H9 (cell line): ENCODE measurements around the gene CDAN1. TPM values are rescaled to one million over a fixed set of nuclear protein-coding genes. Genes with fewer than 3 reads are reported as not detected.

Source experiments
- DNase-seq: peaks from one replicate; pipeline ENCODE4 v3.0.0-alpha.2; 2017
- H2AFZ ChIP-seq: one replicate; pipeline ENCODE4 v1.6.1; 2013; ENCODE audit warnings: mild to moderate bottlenecking, low read length, control low read depth, moderate library complexity
- H2AK5ac ChIP-seq: 2 replicates; pipeline ENCODE4 v1.6.1; 2013; ENCODE audit warnings: low read length, control low read depth, mixed read lengths; ENCODE audit not compliant: insufficient read length
- H2BK120ac ChIP-seq: one replicate; pipeline ENCODE4 v1.6.1; 2013; ENCODE audit warnings: low read depth, mild to moderate bottlenecking, low read length, control low read depth, inconsistent platforms; ENCODE audit not compliant: poor library complexity, severe bottlenecking
- H2BK12ac ChIP-seq: 2 replicates; pipeline ENCODE4 v1.6.1; 2013; ENCODE audit warnings: low read length, control low read depth, mixed read lengths, low read depth; ENCODE audit not compliant: insufficient read length
- H2BK15ac ChIP-seq: 2 replicates; pipeline ENCODE4 v1.6.1; 2013; ENCODE audit warnings: low read depth, low read length, control low read depth
- H2BK20ac ChIP-seq: one replicate; pipeline ENCODE4 v1.6.1; 2013; ENCODE audit warnings: low read depth, mild to moderate bottlenecking, low read length, control low read depth, inconsistent platforms; ENCODE audit not compliant: poor library complexity, severe bottlenecking
- H2BK5ac ChIP-seq: 2 replicates; pipeline ENCODE4 v1.6.1; 2013; ENCODE audit warnings: low read length, control low read depth, mixed read lengths; ENCODE audit not compliant: insufficient read length
- H3K14ac ChIP-seq: 2 replicates; pipeline ENCODE4 v1.6.1; 2013; ENCODE audit warnings: low read length, control low read depth; ENCODE audit not compliant: insufficient read depth
- H3K18ac ChIP-seq: 2 replicates; pipeline ENCODE4 v1.6.1; 2013; ENCODE audit warnings: low read depth, mild to moderate bottlenecking, mixed read lengths, low read length, control low read depth; ENCODE audit not compliant: insufficient read length
- H3K23ac ChIP-seq: 2 replicates; pipeline ENCODE4 v1.6.1; 2013; ENCODE audit warnings: low read length, control low read depth, mixed read lengths, low read depth; ENCODE audit not compliant: insufficient read length
- H3K23me2 ChIP-seq: 2 replicates; pipeline ENCODE4 v1.6.1; 2013; ENCODE audit warnings: low read depth, mild to moderate bottlenecking, mixed read lengths, low read length, control low read depth; ENCODE audit not compliant: insufficient read length, poor library complexity, severe bottlenecking
- H3K27ac ChIP-seq: 2 replicates; pipeline ENCODE4 v1.5.1; 2013; ENCODE audit warnings: low read length, control low read depth, mixed read lengths, low read depth; ENCODE audit not compliant: insufficient read length
- H3K27me3 ChIP-seq: 2 replicates; pipeline ENCODE4 v1.6.1; 2013; ENCODE audit warnings: low read length, control low read depth, inconsistent platforms; ENCODE audit not compliant: insufficient read depth
- H3K4ac ChIP-seq: 2 replicates; pipeline ENCODE4 v1.6.1; 2013; ENCODE audit warnings: low read depth, mild to moderate bottlenecking, control low read depth, inconsistent platforms, low read length, moderate library complexity
- H3K4me1 ChIP-seq: 2 replicates; pipeline ENCODE4 v1.6.1; 2013; ENCODE audit warnings: low read length, control low read depth, inconsistent platforms; ENCODE audit not compliant: insufficient read depth
- H3K4me2 ChIP-seq: 2 replicates; pipeline ENCODE4 v1.6.1; 2013; ENCODE audit warnings: low read length, control low read depth, mixed read lengths; ENCODE audit not compliant: insufficient read length, insufficient read depth
- H3K56ac ChIP-seq: 2 replicates; pipeline ENCODE4 v1.6.1; 2013; ENCODE audit warnings: low read depth, mild to moderate bottlenecking, mixed read lengths, low read length, control low read depth; ENCODE audit not compliant: insufficient read length
- H3K79me1 ChIP-seq: 2 replicates; pipeline ENCODE4 v1.6.1; 2013; ENCODE audit warnings: low read depth, mild to moderate bottlenecking, moderate library complexity, low read length, control low read depth, inconsistent platforms; ENCODE audit not compliant: insufficient read depth, poor library complexity, severe bottlenecking
- H3K79me2 ChIP-seq: 2 replicates; pipeline ENCODE4 v1.6.1; 2013; ENCODE audit warnings: low read length, control low read depth, inconsistent platforms; ENCODE audit not compliant: insufficient read depth
- H3K9ac ChIP-seq: 2 replicates; pipeline ENCODE4 v1.6.1; 2013; ENCODE audit warnings: low read length, control low read depth, mixed read lengths; ENCODE audit not compliant: insufficient read length; ENCODE audit errors: extremely low read depth
- H3K9me3 ChIP-seq: one replicate; pipeline ENCODE4 v1.6.1; 2013; ENCODE audit warnings: low read depth, low read length, inconsistent platforms; ENCODE audit not compliant: control insufficient read depth
- H3T11ph ChIP-seq: one replicate; pipeline ENCODE4 v1.6.1; 2013; ENCODE audit warnings: mild to moderate bottlenecking, low read length, control low read depth, inconsistent platforms
- H4K20me1 ChIP-seq: one replicate; pipeline ENCODE4 v1.6.1; 2013; ENCODE audit not compliant: control insufficient read depth, insufficient read length, insufficient read depth
- H4K5ac ChIP-seq: 2 replicates; pipeline ENCODE4 v1.6.1; 2013; ENCODE audit warnings: low read depth, mild to moderate bottlenecking, mixed read lengths, low read length, control low read depth; ENCODE audit not compliant: insufficient read length
- H4K8ac ChIP-seq: replicated peaks from 2 replicates; pipeline ENCODE4 v1.6.1; 2013; ENCODE audit warnings: low read length, control low read depth, mixed read lengths, low read depth; ENCODE audit not compliant: insufficient read length
- H4K91ac ChIP-seq: 2 replicates; pipeline ENCODE4 v1.6.1; 2013; ENCODE audit warnings: low read depth, mild to moderate bottlenecking, moderate library complexity, mixed read lengths, low read length, control low read depth; ENCODE audit not compliant: insufficient read length
- H3K27ac Mint-ChIP-seq, 3 experiments: 2 replicates in 2 of 3; 3 replicates in 1 of 3; pipeline ENCODE4 v1.8.0; 2020 to 2021; ENCODE audit warnings: mixed read lengths in 3 of 3, mild to moderate bottlenecking in 1 of 3, moderate library complexity in 1 of 3
- H3K27me3 Mint-ChIP-seq: 2 replicates; pipeline ENCODE4 v1.8.0; 2021; ENCODE audit warnings: low read depth, mild to moderate bottlenecking, moderate library complexity, mixed read lengths
- H3K36me3 Mint-ChIP-seq, 3 experiments: 2 replicates in 2 of 3; 3 replicates in 1 of 3; pipeline ENCODE4 v1.8.0; 2020 to 2021; ENCODE audit warnings: low read depth in 3 of 3, mixed read lengths in 3 of 3; ENCODE audit not compliant: insufficient read depth in 1 of 3
- H3K4me1 Mint-ChIP-seq, 2 experiments: 2 replicates each; pipeline ENCODE4 v1.8.0; 2020; ENCODE audit warnings: mixed read lengths in 2 of 2
- H3K4me3 Mint-ChIP-seq, 2 experiments: 2 replicates in 1 of 2; 3 replicates in 1 of 2; pipeline ENCODE4 v1.8.0; 2020 to 2021; ENCODE audit warnings: mild to moderate bottlenecking in 2 of 2, mixed read lengths in 2 of 2, moderate library complexity in 1 of 2
- H3K9me3 Mint-ChIP-seq, 2 experiments: 2 replicates in 1 of 2; 3 replicates in 1 of 2; pipeline ENCODE4 v1.8.0; 2020; ENCODE audit warnings: mild to moderate bottlenecking in 2 of 2, mixed read lengths in 2 of 2, moderate library complexity in 1 of 2
- CTCF ChIP-seq: fragments of 200-600 bp; sonication (generic); conservative IDR thresholded peaks from 3 replicates; pipeline ENCODE4 v1.8.0; 2021; ENCODE audit warnings: antibody characterized with exemption, mild to moderate bottlenecking
- WGBS: extraction: QIAGEN DNeasy Blood & Tissue Kit; methylation state at CpG from one replicate; pipeline ENCODE4 v1.1.7; 2013; ENCODE audit warnings: missing lambda C conversion rate, low lambda C conversion rate, mixed read lengths; ENCODE audit not compliant: insufficient read length; ENCODE audit errors: extremely low coverage; 5-methylcytosine and 5-hydroxymethylcytosine counted together
- total RNA-seq: library from RNA; stranded (reverse); gene quantifications from 2 replicates; pipeline ENCODE4 v1.2.1, GENCODE V29; 2021

The CDAN1 gene
- total RNA-seq, 1 experiment from 2014 or later = 20.4 TPM

DNA sequence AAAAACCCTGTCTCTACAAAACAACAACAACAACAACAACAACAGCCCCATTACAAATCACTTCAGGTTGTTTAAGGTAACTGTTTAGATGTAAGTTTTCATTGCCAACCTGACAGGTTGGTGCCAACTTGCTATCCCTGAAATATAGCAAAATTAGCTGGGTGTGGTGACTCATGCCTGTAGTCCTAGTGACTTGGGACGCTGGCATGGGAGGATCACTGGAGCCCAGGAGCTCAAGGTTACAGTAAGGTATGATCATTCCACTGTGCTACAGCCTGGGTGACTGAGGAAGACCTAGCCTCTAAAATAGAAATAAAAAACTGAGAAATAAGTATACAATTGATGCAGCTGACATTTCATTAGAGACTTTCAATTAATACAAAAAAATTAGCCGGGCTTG lies 36.0 kb upstream of the CDAN1 start:
- TF ChIP-seq CTCF = no peak
- H3K36me3 Mint-ChIP-seq = peaks cover 2 to 15% (median 5%) of the 10 kb centered on the region in 3 experiments; a peak in 5 of 7 replicates
- H4K20me1 ChIP-seq = no peaks in the 10 kb centered on the region
- no peaks in the 10 kb centered on the region for H3K23me2 ChIP-seq
- H4K8ac ChIP-seq = no peak overlapping the region
- H2AFZ ChIP-seq = no peak overlapping the region
- H3K23ac ChIP-seq = no peak overlapping the region
- H2BK15ac ChIP-seq = no peak overlapping the region
- no peak overlapping the region for H4K91ac ChIP-seq
- no peak overlapping the region for H2BK20ac ChIP-seq
- H3K4me2 ChIP-seq = no peak overlapping the region
- no peak overlapping the region for H3K4me3 Mint-ChIP-seq
- no peak overlapping the region for H3K18ac ChIP-seq
- H3K79me1 ChIP-seq = no peaks in the 10 kb centered on the region
- H3K27me3 ChIP-seq = no peaks in the 10 kb centered on the region
- no CpG with 5 or more reads among the region's 2 CpGs for WGBS
- no peak overlapping the region for H3K27ac Mint-ChIP-seq
- peaks cover 3 to 7% of the 10 kb centered on the region in 2 experiments; a peak in 2 of 4 replicates for H3K4me1 Mint-ChIP-seq
- no peaks in the 10 kb centered on the region for H3K4me1 ChIP-seq
- no peak overlapping the region for H3K27ac ChIP-seq
- H2BK12ac ChIP-seq = no peak overlapping the region
- DNase-seq = no peak
- H3K9me3 ChIP-seq = no peaks in the 10 kb centered on the region
- no peak overlapping the region for H3K9ac ChIP-seq
- H3K56ac ChIP-seq = no peak overlapping the region
- H2BK120ac ChIP-seq = no peak overlapping the region
- H3K27me3 Mint-ChIP-seq = no peaks in the 10 kb centered on the region
- H4K5ac ChIP-seq = no peak overlapping the region
- no peak overlapping the region for H2AK5ac ChIP-seq
- H3K9me3 Mint-ChIP-seq = no peaks in the 10 kb centered on the region; a peak in 1 of 5 replicates
- H3K79me2 ChIP-seq = no peaks in the 10 kb centered on the region
- H3K4ac ChIP-seq = no peak overlapping the region
- H3T11ph ChIP-seq = no peak overlapping the region
- H2BK5ac ChIP-seq = no peak overlapping the region
- H3K14ac ChIP-seq = no peak overlapping the region
